HG02763 (cell line): ENCODE data around the gene DENND10.
"Not testable (repeated sequence)": the region's sequence is repeated elsewhere in the genome, so short reads cannot be mapped to it uniquely, and the experiment has no call there.

Experiments used
- ATAC-seq: cut with Tn5 transposase; IDR thresholded peaks from one replicate; pipeline ENCODE4 v1.9.1; 2021; ENCODE audit warnings: mild to moderate bottlenecking, moderate library complexity; ENCODE audit not compliant: unreplicated experiment

The DENND10 gene

DNA sequence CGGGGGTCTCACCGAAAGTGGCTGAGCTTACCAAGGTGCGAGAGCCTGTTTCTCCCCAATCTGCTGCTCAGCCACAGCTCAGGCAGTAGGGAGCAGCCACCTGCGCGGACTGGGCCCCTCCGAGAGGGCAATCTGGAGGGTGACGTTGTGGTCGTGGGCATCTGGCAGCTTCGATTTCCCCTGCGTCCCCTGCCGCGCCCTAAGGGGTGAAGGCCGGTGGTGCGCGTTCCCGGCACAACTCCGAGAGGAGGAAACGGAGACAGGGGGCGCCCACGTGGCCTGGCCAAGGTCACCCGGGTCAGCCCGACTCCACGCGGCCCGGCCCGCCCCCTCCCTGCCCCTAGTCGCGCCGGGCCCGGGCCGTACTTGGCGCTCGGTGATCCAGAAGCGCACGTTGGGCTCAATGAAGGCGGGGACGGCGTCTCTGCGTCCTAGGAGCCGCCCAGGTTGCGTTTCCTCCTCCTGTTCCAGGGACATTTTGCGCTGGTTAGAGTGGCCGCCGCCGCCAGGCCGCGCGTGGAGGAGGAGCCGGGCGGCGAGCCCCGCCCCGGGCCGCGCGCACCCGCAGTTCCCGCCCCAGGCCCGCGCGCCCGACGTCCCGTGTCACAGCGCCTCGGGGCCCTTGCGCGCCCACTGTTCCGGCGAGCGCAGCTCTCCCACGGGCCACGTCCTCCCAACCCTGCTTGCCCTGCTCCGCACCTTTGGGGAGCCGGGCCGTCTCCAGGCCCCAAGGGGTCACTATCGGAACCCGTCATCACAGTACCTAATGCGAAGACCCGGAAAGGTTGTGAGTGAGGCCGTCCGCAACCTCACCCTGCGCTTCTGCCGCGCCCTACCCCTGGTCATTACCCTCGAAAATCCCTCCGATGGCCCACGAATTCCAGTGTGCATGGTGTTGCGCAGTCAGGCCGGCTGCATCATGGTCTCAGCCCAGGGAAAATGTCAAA lies 61.5 kb downstream of the DENND10 start, which contains the start of gene SFXN4:
Gene SFXN4 (minus strand): TSS at position 544 of the 947 bp plus-strand sequence. CDS start 67 bp downstream, at position 477.
- peak; percentile 86 for ATAC-seq

DNA sequence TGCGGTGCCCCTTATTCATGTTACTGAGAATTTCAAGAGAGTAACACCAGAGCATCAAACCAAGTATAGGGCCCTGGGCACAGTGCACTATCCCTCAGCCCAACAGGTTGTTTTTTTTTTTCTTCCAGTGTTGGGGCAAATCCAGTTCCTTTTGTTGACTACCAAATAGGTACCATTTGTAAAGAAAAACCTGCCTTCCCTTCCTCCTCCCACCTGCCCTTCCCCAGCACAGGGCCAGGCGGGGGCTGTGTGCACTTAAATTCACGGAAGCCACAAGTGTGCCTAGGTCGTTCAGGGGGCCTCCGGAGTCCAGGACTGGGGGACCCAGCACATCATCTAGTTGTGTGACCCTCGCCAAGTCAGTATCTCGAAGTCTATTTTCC lies 62.2 kb downstream of the DENND10 start:
- no peak for ATAC-seq

DNA sequence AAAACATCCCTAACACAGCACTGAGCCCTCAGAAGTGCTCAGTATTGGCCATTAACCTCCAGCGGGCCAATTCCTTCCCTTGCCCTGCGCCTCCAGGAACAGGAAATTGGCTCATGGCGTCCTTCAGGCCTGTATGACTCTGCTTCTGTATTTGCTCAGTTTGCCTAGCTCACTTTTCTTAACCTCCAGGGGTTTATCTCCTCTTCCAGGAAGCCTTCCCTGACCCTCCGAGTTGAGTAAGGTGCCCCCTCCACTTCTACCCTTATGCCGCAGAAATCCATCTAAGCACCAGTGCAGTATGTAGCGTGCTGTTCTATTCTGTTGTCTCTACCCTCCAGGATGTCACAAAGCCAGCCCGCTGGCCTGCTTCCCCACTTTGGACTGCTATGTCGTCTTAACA lies 62.7 kb downstream of the DENND10 start:
- ATAC-seq = no peak

DNA sequence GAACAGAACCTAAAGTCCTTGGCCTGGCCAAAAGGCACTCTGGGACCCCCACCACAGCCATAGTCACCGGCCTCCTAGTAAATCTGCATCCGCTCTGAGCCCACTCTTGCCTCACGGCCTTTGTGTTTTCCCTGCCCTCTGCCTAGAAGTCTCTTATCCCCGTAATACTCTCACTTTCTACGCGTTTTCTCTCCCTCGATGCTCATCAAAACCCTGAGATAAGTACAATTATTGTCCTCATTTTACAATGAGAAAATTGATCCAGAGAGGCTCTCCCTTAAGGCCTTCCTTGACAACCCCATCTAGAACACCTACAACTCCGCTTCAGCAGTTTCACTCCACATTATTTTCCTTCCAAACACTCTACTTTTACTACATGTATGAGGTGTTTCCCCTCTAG lies 63.1 kb downstream of the DENND10 start:
- no peak for ATAC-seq

DNA sequence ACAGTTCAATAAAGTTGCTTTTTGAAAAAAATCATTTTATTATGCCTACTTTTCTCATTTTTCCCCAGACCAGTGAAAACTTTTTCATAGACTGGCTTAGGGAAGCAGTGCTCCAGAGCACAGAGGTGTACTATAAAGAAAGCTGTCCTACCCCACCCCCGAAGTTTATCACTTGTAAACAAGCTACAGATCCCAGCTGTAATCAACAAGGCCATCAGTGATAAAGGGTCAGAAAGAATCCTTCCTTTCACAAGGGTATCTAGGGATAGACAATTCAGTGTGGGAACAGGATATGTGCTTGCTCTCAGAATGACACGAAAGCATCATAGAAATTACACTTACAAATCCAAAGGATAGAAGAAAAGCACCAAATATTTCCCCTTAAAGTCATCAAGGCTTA lies 70.2 kb downstream of the DENND10 start:
- ATAC-seq = no peak

DNA sequence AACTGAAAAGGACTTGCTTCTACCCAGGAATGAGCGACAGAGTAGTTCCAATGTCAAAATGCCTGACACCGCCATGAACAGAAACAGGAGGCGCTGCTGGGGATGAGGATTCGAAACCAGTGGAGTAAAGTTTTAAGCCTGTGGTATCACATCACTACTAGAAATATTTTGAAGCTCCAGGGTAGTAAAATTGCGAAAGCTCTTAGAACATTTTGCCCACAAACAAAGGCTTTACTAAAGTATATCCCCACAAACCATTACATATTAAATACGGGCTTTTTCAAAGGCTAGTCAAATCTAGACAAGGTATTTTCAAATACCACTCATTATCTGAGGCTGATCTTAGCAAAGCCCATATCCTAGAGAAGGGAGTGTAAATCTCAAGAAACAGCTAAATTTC lies 72.3 kb downstream of the DENND10 start:
- ATAC-seq = no peak

DNA sequence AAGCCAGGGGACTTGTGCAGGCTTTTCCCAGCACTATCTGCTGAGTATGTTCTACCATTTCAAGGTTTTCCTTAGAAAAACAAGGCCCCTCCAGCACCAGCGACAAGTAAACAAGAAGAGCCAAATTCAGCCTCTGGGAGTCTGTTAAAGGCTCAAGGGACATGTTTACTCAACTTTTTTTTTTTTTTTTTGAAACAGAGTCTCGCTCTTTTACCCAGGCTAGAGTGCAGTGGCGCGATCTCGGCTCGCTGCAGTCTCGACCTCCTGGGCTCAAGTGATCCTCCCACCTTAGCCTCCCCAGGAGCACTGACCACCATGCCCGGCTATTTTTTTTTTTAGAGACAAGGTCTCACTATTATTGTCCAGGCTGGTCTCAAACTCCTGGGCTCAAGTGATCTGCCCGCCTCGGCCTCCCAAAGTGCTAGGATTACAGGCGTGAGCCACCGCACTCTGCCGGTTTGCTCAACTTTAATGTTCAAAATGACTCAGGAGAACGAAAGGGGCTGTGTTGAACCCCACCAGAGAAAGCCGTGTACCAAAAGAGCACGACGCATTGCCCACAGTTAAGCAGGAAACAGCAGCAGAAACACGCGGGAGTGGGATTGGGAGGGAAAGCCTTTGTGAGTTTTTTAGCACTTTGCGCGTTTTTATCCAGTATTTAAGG lies 73.9 kb downstream of the DENND10 start:
- ATAC-seq = no peak

DNA sequence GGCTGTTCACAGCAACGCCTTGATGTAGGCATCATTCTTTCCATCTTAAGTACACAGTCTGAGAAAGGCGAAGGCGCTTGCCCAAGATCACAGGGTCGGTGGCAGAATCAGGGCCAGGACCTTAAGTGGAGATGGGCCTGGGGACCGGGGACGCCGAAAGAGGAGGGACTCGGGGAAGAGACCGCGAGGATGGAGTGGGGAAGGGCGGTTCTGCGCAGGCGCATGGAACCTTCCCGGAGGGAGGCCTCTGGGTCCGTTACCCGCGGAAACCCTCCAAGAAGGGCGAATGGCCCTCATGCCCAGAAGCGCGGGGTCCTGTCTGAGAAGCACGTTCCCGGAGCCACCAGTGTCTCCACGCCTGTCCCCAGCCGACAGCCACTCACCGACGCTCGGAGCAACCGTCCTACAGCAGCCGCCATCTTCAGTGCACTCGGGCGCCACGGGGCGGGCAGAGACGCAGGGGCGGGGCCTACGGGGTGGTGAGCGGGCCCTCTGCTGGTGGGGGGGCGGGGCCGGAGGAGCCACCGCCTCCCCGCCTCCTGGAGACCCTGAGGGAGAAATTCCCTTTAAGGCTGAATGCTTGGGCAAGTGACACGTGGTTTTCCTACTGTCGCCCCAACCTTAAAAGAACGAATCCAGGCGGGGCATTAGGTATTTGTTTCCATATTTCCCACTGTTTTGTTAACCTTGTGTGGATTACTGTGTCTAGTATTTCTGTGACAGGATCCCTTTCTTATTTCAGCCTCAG lies 74.6 kb downstream of the DENND10 start, which contains the start of gene PRDX3:
Gene PRDX3 (minus strand): TSS at position 441 of the 748 bp plus-strand sequence. CDS start 22 bp downstream, at position 419.
- ATAC-seq = peak; percentile 95

DNA sequence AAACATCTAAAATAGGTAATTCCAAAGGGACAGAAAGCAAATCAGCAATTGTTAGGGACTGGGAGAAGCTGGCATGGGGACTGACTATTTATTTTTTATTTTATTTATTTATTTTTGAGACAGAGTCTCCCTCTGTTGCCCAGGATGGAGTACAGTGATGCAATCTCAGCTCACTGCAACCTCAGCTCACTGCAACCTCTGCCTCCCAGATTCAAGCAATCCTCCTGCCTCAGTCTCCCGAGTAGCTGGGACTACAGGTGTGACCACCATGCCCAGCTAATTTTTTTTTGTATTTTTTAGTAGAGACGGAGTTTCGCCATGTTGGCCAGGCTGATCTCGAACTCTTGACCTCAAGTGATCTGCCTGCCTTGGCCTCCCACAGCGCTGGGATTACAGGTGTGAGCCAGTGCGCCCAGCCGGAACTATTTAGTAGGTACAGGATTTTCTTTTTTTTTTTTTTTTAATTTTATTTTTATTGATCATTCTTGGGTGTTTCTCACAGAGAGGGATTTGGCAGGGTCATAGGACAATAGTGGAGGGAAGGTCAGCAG lies 77.0 kb downstream of the DENND10 start:
- ATAC-seq = not testable (repeated sequence)

DNA sequence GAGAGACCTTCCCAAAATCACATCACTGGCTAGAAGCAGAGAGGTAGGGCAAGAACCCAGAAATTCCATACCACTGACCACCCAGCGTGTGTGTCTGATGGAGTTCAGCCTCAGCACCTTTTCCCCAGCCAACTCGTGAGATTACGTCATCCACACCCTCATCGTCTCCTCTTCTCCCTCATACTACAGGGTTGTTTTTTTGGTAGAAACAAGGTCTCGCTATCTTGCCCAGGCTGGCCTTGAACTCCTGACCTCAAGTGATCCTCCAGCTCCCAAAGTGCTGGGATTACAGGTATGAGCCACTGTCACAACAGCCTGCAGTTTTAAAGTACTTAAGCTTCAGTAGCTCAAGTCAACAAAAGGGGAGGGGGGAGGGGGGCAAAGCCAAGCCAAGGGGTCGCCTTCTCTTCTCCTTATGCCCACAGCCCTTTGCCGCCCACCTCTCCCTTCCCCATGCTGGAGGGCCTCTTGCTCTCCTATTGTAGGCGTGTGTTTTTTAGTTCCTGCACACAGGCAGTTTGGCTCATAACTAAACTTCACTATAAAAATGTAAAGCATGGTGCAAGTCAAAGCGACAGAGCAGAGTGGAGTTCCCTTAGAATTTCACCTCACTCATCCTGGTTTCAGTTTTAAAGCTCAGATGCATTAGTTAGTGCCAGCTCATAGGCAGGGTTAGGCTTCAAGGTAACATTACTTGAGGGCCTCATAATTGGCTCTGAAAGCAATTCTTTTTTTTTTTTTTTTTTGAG lies 79.9 kb downstream of the DENND10 start:
- ATAC-seq = no peak
